MM.1S (cell line): ENCODE measurements around the gene UBE2J2.
"Not testable (repeated sequence)": the region's sequence is repeated elsewhere in the genome, so short reads cannot be mapped to it uniquely, and the experiment has no call there.

Source experiments
- DNase-seq: peaks from one replicate; pipeline ENCODE4 v3.0.0-alpha.2; 2015
- H2AFZ ChIP-seq: fragments of 300-600 bp; sonication (generic); 2 replicates; pipeline ENCODE4 v1.6.0; 2016; ENCODE audit warnings: antibody characterized with exemption, low read length
- H3F3A ChIP-seq: fragments of 300-600 bp; sonication (generic); 2 replicates; pipeline ENCODE4 v1.6.1; 2016; ENCODE audit warnings: mild to moderate bottlenecking, antibody characterized with exemption, low read length, moderate library complexity, mixed read lengths; ENCODE audit not compliant: insufficient read depth
- H3K27ac ChIP-seq: fragments of 300-600 bp; sonication (generic); 2 replicates; pipeline ENCODE4 v1.5.1; 2016; ENCODE audit warnings: mild to moderate bottlenecking, low read length
- H3K27me3 ChIP-seq: fragments of 300-600 bp; sonication (generic); replicated peaks from 2 replicates; pipeline ENCODE4 v1.6.0; 2016; ENCODE audit warnings: low read length; ENCODE audit not compliant: insufficient read depth
- H3K36me3 ChIP-seq: fragments of 300-600 bp; sonication (generic); replicated peaks from 2 replicates; pipeline ENCODE4 v1.6.1; 2016; ENCODE audit warnings: mild to moderate bottlenecking, low read length, mixed read lengths; ENCODE audit not compliant: insufficient read depth
- H3K4me1 ChIP-seq: fragments of 300-600 bp; sonication (generic); 2 replicates; pipeline ENCODE4 v1.6.1; 2016; ENCODE audit warnings: low read length, mixed read lengths
- H3K4me2 ChIP-seq: fragments of 300-600 bp; sonication (generic); 2 replicates; pipeline ENCODE4 v1.6.0; 2016; ENCODE audit warnings: low read depth, low read length
- H3K4me3 ChIP-seq: fragments of 300-600 bp; sonication (generic); 2 replicates; pipeline ENCODE4 v1.5.1; 2016; ENCODE audit warnings: low read length, mixed read lengths
- H3K79me2 ChIP-seq: fragments of 300-600 bp; sonication (generic); 2 replicates; pipeline ENCODE4 v1.6.1; 2016; ENCODE audit warnings: mixed run types, low read length, mixed read lengths
- H3K9ac ChIP-seq: fragments of 300-600 bp; sonication (generic); 2 replicates; pipeline ENCODE4 v1.6.1; 2016; ENCODE audit warnings: low read length, mixed read lengths
- H3K9me2 ChIP-seq: fragments of 300-600 bp; sonication (generic); replicated peaks from 2 replicates; pipeline ENCODE4 v1.6.1; 2016; ENCODE audit warnings: mild to moderate bottlenecking, low read length, mixed read lengths; ENCODE audit not compliant: insufficient read depth
- H3K9me3 ChIP-seq: fragments of 300-600 bp; sonication (generic); replicated peaks from 2 replicates; pipeline ENCODE4 v1.6.1; 2016; ENCODE audit warnings: mild to moderate bottlenecking, low read length, mixed read lengths; ENCODE audit not compliant: insufficient read depth
- H4K20me1 ChIP-seq: fragments of 300-600 bp; sonication (generic); 2 replicates; pipeline ENCODE4 v1.6.1; 2016; ENCODE audit warnings: mild to moderate bottlenecking, low read length, moderate library complexity, mixed read lengths; ENCODE audit not compliant: insufficient read depth
- EZH2 ChIP-seq: fragments of 300-600 bp; sonication (generic); optimal IDR thresholded peaks from 2 replicates; pipeline ENCODE3; 2017; ENCODE audit warnings: low read depth, mild to moderate bottlenecking, antibody characterized with exemption, low read length, mixed read lengths
- EZH2phosphoT487 ChIP-seq: fragments of 300-600 bp; sonication (generic); IDR thresholded peaks from 2 replicates; pipeline ENCODE4 v1.6.1; 2018; ENCODE audit warnings: antibody characterized with exemption, low read length
- TF ChIP-seq, protein P1 (sequence below): fragments of 300-600 bp; sonication (generic); IDR thresholded peaks from 2 replicates; pipeline ENCODE4 v1.5.1; 2016; ENCODE audit warnings: antibody characterized with exemption, low read length, mixed read lengths

The UBE2J2 gene

DNA sequence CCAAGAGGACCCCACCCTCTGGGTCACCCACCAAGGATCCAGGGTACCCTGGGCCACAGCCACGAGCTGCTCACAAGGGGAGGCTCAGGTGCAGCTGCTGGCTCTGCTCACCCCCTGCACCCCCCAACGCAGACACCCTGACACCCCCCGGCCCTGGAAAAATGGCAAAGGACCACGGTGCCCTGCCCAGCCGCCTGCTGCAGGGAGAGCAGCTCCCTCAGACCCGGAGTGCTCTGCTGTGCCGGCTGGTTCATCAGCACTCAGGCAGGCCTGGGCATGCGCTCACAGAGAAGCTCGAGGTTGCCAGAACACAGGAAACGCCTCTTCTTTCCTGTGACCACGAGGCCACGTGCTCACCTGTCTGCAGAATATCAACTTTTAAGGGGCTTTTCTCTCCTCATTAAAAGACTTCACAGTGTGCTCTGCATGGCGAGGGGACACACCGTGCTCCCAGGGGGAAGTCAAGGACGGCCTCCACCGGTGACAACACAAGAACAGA lies 22.8 kb downstream of the UBE2J2 start:
- no peak overlapping the region for H3K4me2 ChIP-seq
- 0 out of 2 replicates have a peak, but pooled peaks cover 4% of the 10 kb centered on the region for H3K36me3 ChIP-seq
- H3K27ac ChIP-seq, result no peak overlapping the region
- no peaks in the 10 kb centered on the region for H3K9me3 ChIP-seq
- no peak overlapping the region for H2AFZ ChIP-seq
- TF ChIP-seq EZH2, result no peak
- TF ChIP-seq EZH2phosphoT487, result no peak
- TF ChIP-seq, protein P1, sequence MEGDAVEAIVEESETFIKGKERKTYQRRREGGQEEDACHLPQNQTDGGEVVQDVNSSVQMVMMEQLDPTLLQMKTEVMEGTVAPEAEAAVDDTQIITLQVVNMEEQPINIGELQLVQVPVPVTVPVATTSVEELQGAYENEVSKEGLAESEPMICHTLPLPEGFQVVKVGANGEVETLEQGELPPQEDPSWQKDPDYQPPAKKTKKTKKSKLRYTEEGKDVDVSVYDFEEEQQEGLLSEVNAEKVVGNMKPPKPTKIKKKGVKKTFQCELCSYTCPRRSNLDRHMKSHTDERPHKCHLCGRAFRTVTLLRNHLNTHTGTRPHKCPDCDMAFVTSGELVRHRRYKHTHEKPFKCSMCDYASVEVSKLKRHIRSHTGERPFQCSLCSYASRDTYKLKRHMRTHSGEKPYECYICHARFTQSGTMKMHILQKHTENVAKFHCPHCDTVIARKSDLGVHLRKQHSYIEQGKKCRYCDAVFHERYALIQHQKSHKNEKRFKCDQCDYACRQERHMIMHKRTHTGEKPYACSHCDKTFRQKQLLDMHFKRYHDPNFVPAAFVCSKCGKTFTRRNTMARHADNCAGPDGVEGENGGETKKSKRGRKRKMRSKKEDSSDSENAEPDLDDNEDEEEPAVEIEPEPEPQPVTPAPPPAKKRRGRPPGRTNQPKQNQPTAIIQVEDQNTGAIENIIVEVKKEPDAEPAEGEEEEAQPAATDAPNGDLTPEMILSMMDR, result no peak
- H3K79me2 ChIP-seq, result no peaks in the 10 kb centered on the region
- H3F3A ChIP-seq, result no peaks in the 10 kb centered on the region
- peaks cover 11% of the 10 kb centered on the region for H3K27me3 ChIP-seq
- no peak for DNase-seq
- H3K4me3 ChIP-seq, result no peak overlapping the region
- no peaks in the 10 kb centered on the region for H3K9me2 ChIP-seq
- no peaks in the 10 kb centered on the region for H3K4me1 ChIP-seq
- H4K20me1 ChIP-seq, result no peaks in the 10 kb centered on the region
- H3K9ac ChIP-seq, result no peak overlapping the region

DNA sequence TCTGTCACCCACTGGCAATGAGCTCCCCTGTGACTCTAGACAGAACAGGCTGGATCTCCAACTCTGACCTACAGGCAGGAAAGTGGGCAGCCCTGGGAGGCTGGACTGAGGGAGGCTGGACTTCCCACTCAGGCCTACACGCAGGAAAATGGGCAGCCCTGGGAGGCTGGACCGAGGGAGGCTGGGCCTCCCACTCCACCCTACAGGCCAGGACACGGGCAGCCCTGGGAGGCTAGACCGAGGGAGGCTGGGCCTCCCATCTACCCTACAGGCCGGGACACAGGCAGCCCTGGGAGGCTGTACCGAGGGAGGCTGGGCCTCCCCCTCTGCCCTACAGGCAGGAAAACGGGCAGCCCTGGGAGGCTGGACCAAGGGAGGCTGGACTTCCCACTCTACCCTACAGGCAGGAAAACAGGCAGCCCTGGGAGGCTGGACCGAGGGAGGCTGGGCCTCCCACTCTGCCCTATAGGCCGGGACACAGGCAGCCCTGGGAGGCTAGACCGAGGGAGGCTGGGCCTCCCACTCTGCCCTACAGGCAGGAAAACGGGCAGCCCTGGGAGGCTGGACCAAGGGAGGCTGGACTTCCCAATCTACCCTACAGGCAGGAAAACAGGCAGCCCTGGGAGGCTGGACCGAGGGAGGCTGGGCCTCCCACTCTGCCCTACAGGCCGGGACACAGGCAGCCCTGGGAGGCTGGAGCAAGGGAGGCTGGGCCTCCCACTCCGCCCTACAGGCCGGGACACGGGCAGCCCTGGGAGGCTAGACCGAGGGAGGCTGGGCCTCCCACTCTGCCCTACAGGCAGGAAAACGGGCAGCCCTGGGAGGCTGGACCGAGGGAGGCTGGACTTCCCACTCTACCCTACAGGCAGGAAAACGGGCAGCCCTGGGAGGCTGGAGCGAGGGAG lies 25.4 kb downstream of the UBE2J2 start:
- not testable (repeated sequence) for H3K4me3 ChIP-seq, H2AFZ ChIP-seq, H3F3A ChIP-seq, DNase-seq, H3K9me2 ChIP-seq, H3K36me3 ChIP-seq, H3K4me2 ChIP-seq, H3K4me1 ChIP-seq, H3K27ac ChIP-seq, H4K20me1 ChIP-seq, H3K9ac ChIP-seq, H3K79me2 ChIP-seq, H3K9me3 ChIP-seq
- peaks cover 22% of the 10 kb centered on the region for H3K27me3 ChIP-seq

DNA sequence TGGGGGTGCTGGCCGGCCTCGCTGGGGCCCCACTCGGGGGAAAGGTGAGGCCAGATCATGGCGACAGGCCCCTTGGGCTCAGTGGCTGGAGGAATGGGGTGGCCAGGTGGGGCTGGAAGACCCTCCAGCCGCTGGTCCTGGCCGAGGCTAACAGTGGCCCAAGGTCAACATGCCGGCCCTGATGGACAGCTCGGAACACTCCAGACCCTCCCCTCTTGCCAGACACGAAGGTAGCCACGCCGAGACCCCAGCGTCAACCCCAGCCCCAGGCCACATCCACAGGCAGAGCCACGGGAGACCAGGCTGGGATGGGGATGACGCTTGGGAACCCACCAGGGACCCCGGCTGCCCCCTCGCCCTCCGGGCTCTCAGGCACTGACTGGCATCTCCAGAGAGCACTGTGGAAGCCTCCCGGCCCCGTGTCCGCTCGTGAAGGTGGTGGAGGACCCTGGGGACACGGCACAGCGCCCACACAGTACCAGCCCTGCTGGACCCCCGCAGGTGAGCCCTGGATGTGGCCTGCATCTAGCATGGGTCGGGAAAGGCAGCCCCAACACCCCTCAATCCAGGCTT lies 26.2 kb downstream of the UBE2J2 start:
- Histone ChIP-seq H3K79me2 (no peaks in the 10 kb centered on the region), H3K9me2 (no peaks in the 10 kb centered on the region), H3K4me3 (no peak overlapping the region), H3K9ac (no peak overlapping the region), H4K20me1 (no peaks in the 10 kb centered on the region), H3K27ac (no peak overlapping the region), H3K4me2 (no peak overlapping the region), H3F3A (no peaks in the 10 kb centered on the region), H3K4me1 (no peaks in the 10 kb centered on the region), H3K9me3 (no peaks in the 10 kb centered on the region), H3K36me3 (no peaks in the 10 kb centered on the region), H2AFZ (no peak overlapping the region), H3K27me3 (peaks cover 24% of the 10 kb centered on the region)
- TF ChIP-seq EZH2phosphoT487 (no peak), EZH2 (no peak)
- TF ChIP-seq, protein P1, result no peak
- DNase-seq, result no peak
